Epithelial cell of proximal tubule (primary cell): ENCODE measurements around the gene ERCC6L2. TPM values are rescaled to one million over a fixed set of nuclear protein-coding genes. Genes with fewer than 3 reads are reported as not detected.

ENCODE experiments used
- DNase-seq: peaks from one replicate; pipeline ENCODE4 v3.0.0-alpha.2; 2011; ENCODE audit warnings: low read depth
- H3K4me3 ChIP-seq: 2 replicates; pipeline ENCODE4 v1.5.1; 2011; ENCODE audit warnings: low read depth, mild to moderate bottlenecking, low read length
- total RNA-seq: library from RNA; depleted of rRNA; stranded (reverse); fragments of >200 nt; gene quantifications from 2 replicates; pipeline ENCODE4 v1.2.3, GENCODE V29; 2015
- TF ChIP-seq, protein P1 (sequence below): conservative IDR thresholded peaks from 2 replicates; pipeline ENCODE4 v1.5.1; 2012; ENCODE audit warnings: low read depth, mild to moderate bottlenecking, low read length

ERCC6L2 gene
- total RNA-seq, 1 donor from 2014 or later, result 60.0 TPM

DNA sequence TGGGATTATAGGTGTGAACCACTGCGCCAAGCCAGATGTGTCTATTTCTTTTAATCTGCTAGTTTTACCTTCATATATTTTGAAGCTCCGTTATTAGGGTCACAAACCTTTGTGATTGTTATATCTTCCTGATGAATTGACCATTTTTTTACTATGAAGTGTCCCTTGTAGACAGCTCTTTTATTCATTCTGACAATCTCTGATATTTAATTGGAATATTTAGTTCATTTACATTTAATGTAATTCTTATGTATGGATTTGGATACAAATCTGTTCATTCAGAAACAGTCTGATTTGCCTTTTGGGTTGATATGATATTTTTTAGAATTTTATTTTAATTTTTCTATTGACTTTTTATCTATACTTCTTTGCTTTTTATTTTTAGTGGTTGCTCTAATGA, 17.2 kb downstream of the ERCC6L2 start:
- DNase-seq, result no peak
- TF ChIP-seq, protein P1, sequence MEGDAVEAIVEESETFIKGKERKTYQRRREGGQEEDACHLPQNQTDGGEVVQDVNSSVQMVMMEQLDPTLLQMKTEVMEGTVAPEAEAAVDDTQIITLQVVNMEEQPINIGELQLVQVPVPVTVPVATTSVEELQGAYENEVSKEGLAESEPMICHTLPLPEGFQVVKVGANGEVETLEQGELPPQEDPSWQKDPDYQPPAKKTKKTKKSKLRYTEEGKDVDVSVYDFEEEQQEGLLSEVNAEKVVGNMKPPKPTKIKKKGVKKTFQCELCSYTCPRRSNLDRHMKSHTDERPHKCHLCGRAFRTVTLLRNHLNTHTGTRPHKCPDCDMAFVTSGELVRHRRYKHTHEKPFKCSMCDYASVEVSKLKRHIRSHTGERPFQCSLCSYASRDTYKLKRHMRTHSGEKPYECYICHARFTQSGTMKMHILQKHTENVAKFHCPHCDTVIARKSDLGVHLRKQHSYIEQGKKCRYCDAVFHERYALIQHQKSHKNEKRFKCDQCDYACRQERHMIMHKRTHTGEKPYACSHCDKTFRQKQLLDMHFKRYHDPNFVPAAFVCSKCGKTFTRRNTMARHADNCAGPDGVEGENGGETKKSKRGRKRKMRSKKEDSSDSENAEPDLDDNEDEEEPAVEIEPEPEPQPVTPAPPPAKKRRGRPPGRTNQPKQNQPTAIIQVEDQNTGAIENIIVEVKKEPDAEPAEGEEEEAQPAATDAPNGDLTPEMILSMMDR, result no peak
- H3K4me3 ChIP-seq, result no peak overlapping the region

DNA sequence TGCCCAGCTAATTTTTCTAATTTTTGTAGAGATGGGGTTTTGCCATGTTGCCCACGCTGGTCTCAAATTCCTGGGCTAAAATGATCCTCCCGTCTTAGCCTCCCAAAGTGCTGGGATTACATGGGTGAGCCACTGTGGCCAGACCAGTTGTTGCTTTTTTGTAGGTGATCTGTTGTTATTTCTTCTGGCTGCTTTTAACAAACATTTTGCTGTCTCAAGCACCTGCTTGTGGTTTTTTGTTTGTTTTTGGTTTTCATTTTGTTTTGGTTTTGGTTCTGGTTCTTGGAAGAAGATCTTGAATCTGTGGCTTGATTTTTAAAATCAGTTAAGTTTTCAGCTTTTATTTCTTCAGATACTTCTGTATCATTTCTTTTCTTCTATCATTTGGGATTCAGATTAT, 21.1 kb downstream of the ERCC6L2 start:
- H3K4me3 ChIP-seq, result no peak overlapping the region
- TF ChIP-seq, protein P1, result no peak
- no peak for DNase-seq

DNA sequence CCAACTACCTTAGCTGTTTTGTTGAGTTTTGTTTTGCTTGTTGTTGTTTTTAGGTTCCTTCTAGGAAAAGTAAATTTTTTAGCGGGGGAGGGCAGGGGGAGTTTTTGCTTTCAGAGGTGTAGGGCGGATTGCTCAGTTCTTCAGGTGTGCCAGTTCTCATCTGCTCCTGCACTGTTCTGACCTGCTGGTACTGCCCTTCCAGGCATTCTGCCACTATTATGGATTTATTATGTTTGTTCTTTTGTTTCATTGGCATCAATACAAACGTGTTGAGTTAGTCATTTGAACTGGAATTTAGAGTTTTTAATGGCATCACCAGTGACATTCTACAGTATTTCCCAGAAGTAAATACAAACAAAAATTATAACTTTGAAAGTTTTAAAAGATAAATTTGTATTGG, 26.0 kb downstream of the ERCC6L2 start:
- no peak for DNase-seq
- TF ChIP-seq, protein P1, result no peak
- no peak overlapping the region for H3K4me3 ChIP-seq

DNA sequence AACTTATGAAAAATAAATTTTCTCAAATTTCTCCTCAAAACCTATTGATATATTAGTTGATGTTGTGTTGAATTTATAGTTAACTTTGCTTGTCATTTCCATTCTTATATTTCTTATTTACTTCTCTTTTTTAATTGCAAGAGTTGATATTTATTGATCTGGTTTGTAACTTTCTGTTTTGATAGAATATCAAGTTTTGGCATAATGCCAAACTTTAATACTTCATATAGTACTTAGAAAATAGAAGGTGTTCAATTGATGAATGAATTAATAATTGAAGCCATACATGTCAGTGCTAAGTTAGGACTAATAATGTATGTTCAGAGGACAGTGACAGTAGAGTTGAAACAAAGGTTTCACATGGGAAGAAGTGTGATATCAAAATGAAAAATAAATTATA, 27.9 kb downstream of the ERCC6L2 start:
- no peak for DNase-seq
- TF ChIP-seq, protein P1, result no peak
- no peak overlapping the region for H3K4me3 ChIP-seq

DNA sequence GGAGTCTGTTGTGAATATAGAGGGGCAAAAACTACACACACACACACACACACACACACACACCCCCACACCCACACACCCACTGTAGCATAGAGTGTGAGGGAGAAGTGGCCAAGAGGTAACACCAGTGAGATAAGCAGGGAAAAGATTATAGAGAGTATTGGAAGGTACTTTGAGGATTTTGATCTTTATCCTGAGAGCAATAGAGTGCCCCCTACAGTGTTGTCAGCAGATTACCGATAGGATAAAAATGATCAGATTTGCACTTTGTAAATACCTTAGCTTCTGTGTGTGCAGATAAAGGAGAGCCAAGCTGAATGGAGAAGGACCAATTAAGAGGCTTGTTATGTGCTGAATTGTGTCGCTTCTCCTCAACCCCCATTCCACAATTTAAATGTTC, 32.3 kb downstream of the ERCC6L2 start:
- DNase-seq, result no peak
- H3K4me3 ChIP-seq, result no peak overlapping the region
- TF ChIP-seq, protein P1, result peak; percentile 53

- TF ChIP-seq, protein P1, result no peak
- no peak overlapping the region for H3K4me3 ChIP-seq
- DNase-seq, result no peak
These were observed 34.7 kb downstream of the ERCC6L2 start for GRCh38 chr9:95910023-95910707.

DNA sequence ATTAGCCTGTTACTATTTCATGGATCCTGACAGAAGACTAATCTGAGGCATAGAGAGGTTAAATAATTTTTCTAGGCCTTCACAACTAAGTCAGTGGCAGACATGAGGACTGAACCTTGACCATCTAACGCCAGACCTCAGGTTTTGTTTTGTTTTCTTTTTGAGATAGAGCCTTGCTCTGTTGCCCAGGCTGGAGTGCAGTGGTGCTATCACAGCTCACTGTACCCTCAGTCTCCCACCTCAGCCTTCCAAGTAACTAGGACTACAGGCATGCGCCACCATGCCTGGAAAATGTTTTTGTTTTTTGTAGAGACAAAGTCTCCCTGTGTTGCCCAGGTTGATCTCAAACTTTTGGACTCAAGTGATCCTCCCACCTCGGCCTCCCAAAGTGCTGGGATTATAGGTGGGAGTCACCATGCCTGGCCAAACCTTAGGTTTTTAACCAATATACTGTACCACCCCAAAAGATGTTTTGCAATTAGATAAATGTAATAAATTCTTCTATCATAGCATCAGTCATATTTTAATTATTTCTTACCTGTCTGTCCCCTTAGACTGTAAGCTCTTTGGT, 35.4 kb downstream of the ERCC6L2 start:
- H3K4me3 ChIP-seq, result no peak overlapping the region
- no peak for DNase-seq
- TF ChIP-seq, protein P1, result no peak
